Measurements from ENCODE around the gene SUGCT.

- no peak for TF ChIP-seq CTCF (IDR thresholded peaks at IDR 0.05; ENCODE audit: borderline replicate concordance, extremely low read depth, low read length, poor library complexity, severe bottlenecking)
- TF ChIP-seq EZH2 (IDR thresholded peaks at IDR 0.05; ENCODE audit: borderline replicate concordance, low read depth, low read length, severe bottlenecking) = no peak
These were observed 425.9 kb downstream of the SUGCT start for GRCh38 chr7:40560672-40561071.

Measured in DND-41 (cell line).